Aorta (tissue), 5 donors: ENCODE results near the gene ANGEL2. TPM values are rescaled to one million over a fixed set of nuclear protein-coding genes. Genes with fewer than 3 reads are reported as not detected.
"Not testable (repeated sequence)": the region's sequence is repeated elsewhere in the genome, so short reads cannot be mapped to it uniquely, and the experiment has no call there.

Experiments used
- ATAC-seq: fragments of 200-7000 bp; cut with Tn5 transposase; one replicate; pipeline ENCODE4 v1.9.1; 2022; ENCODE audit warnings: moderate library complexity; ENCODE audit not compliant: low FRiP score
- DNase-seq, 2 donors: peaks; one replicate each; pipeline ENCODE4 v3.0.0-alpha.2; 2020
- H3K27ac ChIP-seq, 2 donors: one replicate each; pipeline ENCODE4 v1.5.1; 2013; ENCODE audit warnings: low read length in 2 of 2, mild to moderate bottlenecking in 2 of 2, moderate library complexity in 2 of 2, control low read depth in 1 of 2, inconsistent platforms in 1 of 2, low read depth in 1 of 2
- H3K27me3 ChIP-seq, 2 donors: one replicate each; pipeline ENCODE4 v1.6.1; 2013; ENCODE audit warnings: control low read depth in 1 of 2, low read length in 1 of 2, mild to moderate bottlenecking in 1 of 2, moderate library complexity in 1 of 2; ENCODE audit not compliant: insufficient read depth in 2 of 2, control insufficient read depth in 1 of 2
- H3K36me3 ChIP-seq, 2 donors: one replicate each; pipeline ENCODE4 v1.6.1; 2013; ENCODE audit warnings: control low read depth in 1 of 2, low read length in 1 of 2, mild to moderate bottlenecking in 1 of 2; ENCODE audit not compliant: insufficient read depth in 2 of 2, control insufficient read depth in 1 of 2
- H3K4me1 ChIP-seq, 2 donors: one replicate each; pipeline ENCODE4 v1.6.1; 2013; ENCODE audit warnings: low read length in 2 of 2, control low read depth in 1 of 2, mild to moderate bottlenecking in 1 of 2, moderate library complexity in 1 of 2; ENCODE audit not compliant: insufficient read depth in 2 of 2, control insufficient read depth in 1 of 2
- H3K4me3 ChIP-seq, 2 donors: one replicate each; pipeline ENCODE4 v1.5.1; 2013; ENCODE audit warnings: low read length in 2 of 2, control low read depth in 1 of 2, mild to moderate bottlenecking in 1 of 2
- H3K9me3 ChIP-seq: one replicate; pipeline ENCODE4 v1.6.1; 2013; ENCODE audit warnings: mild to moderate bottlenecking, low read length; ENCODE audit not compliant: control insufficient read depth
- WGBS, 2 donors: extraction: QIAGEN DNeasy Blood & Tissue Kit; methylation state at CpG; one replicate each; pipeline ENCODE4 v1.1.7; 2013; 5-methylcytosine and 5-hydroxymethylcytosine counted together
- intact Hi-C, 2 donors: fragments of 100-400 bp; cut with DNase I; formaldehyde crosslinking; loops; one replicate each; pipeline versions ENCODE4 v1.14.2 to v1.15.0; 2022
- polyA plus RNA-seq, 2 donors: library from polyadenylated mRNA; stranded (reverse); fragments of 200-250 nt; gene quantifications; one replicate each; pipeline ENCODE4 v1.2.3, GENCODE V29; 2013
- total RNA-seq, 2 donors: library from RNA; stranded (reverse); fragmentation: NEBNext Ultra II Directional; extraction: Animal tissue kit (Norgen Biotek cat#: 25700); gene quantifications; one replicate each; pipeline ENCODE4 v1.2.1, GENCODE V29; 2021
- donor health status: healthy with polysubstance abuse.
- donor health status: Bipolar disorder and iron deficiency.
- donor health status: DM: no; HTN: no; CAD: no.
- donor health status: DM: no; HTN: no; CAD: no.
- donor health status: DM: yes; HTN: yes; CAD: no.

Gene ANGEL2
- total and polyA plus RNA-seq, 4 donors = 10.6 to 40.4 (median 29.1) TPM

- intact Hi-C loops = loop anchor here in 1 of 2 donors (5.0 kb wide), 1 partner anchor 36 kb away; the partner anchor contains the start of gene ANGEL2
- ATAC-seq (no peak), DNase-seq (no peak)
- Histone ChIP-seq H3K27ac (no peak overlapping the region), H3K9me3 (no peaks in the 10 kb centered on the region), H3K4me3 (no peak overlapping the region), H3K4me1 (no peaks in the 10 kb centered on the region), H3K36me3 (no peaks in the 10 kb centered on the region), H3K27me3 (no peaks in the 10 kb centered on the region)
Measured at GRCh38 chr1:213053455-213053854, 37.8 kb upstream of the ANGEL2 start.

GRCh38 chr1:213051881-213052202 is 36.2 kb upstream of the ANGEL2 start:
- no peaks in the 10 kb centered on the region for H3K36me3 ChIP-seq
- no peak for ATAC-seq
- H3K27ac ChIP-seq = no peak overlapping the region
- peak overlapping the region; percentile 96 to 98 for H3K4me3 ChIP-seq
- 14 to 21% methylated on average over 2 of the region's 2 CpGs for WGBS, 2 donors
- H3K9me3 ChIP-seq = no peaks in the 10 kb centered on the region
- no peaks in the 10 kb centered on the region for H3K27me3 ChIP-seq
- no peak for DNase-seq
- H3K4me1 ChIP-seq = no peaks in the 10 kb centered on the region
- intact Hi-C loops = loop anchor here in 1 of 2 donors (5.0 kb wide), 1 partner anchor 35 kb away; the partner anchor contains the start of gene ANGEL2

- Histone ChIP-seq H3K4me3 (peak within 1 kb of the TSS; percentile 96 to 98), H3K27ac (peak within 1 kb of the TSS in 1 of 2 donors; percentile 58), H3K36me3 (no peaks in the 10 kb centered on the region), H3K9me3 (no peaks in the 10 kb centered on the region), H3K4me1 (no peaks in the 10 kb centered on the region), H3K27me3 (no peaks in the 10 kb centered on the region)
- 0% methylated on average over 42 of the region's 42 CpGs for WGBS, 2 donors
- ATAC-seq (peak; percentile 96), DNase-seq (peak; percentile 91 to 95)
- intact Hi-C loops = loop anchor here in 1 of 2 donors (5.0 kb wide), 1 partner anchor 34 kb away; the partner anchor contains the start of gene ANGEL2
Measured at GRCh38 chr1:213051127-213051880, 35.6 kb upstream of the ANGEL2 start, which contains the start of gene RPS6KC1. Gene RPS6KC1 (plus strand): TSS chr1:213051241. CDS start chr1:213051405, 164 bp downstream.

- Histone ChIP-seq H3K4me1 (no peaks in the 10 kb centered on the region), H3K4me3 (peak overlapping the region; percentile 96 to 98), H3K27ac (peak overlapping the region in 1 of 2 donors; percentile 52), H3K9me3 (no peaks in the 10 kb centered on the region), H3K36me3 (no peaks in the 10 kb centered on the region), H3K27me3 (no peaks in the 10 kb centered on the region)
- intact Hi-C loops = loop anchor here in 1 of 2 donors (5.0 kb wide), 1 partner anchor 33 kb away; the partner anchor contains the start of gene ANGEL2
- DNase-seq = no peak
- 20 to 26% methylated on average over 15 of the region's 15 CpGs for WGBS, 2 donors
- ATAC-seq = peak; percentile 70
Measured at GRCh38 chr1:213050745-213051126, 35.1 kb upstream of the ANGEL2 start.

GRCh38 chr1:213049232-213049631 is 33.6 kb upstream of the ANGEL2 start:
- H3K27me3 ChIP-seq = no peaks in the 10 kb centered on the region
- H3K4me3 ChIP-seq = no peak overlapping the region
- no peak for ATAC-seq
- no peak for DNase-seq
- no peaks in the 10 kb centered on the region for H3K9me3 ChIP-seq
- H3K4me1 ChIP-seq = no peaks in the 10 kb centered on the region
- intact Hi-C loops = no loop called here
- no peaks in the 10 kb centered on the region for H3K36me3 ChIP-seq
- H3K27ac ChIP-seq = no peak overlapping the region
- 46 to 69% methylated on average over 1 of the region's 1 CpG for WGBS, 2 donors

- H3K9me3 ChIP-seq, H3K4me1 ChIP-seq, H3K36me3 ChIP-seq, H3K4me3 ChIP-seq, intact Hi-C loops, DNase-seq, H3K27me3 ChIP-seq, H3K27ac ChIP-seq, ATAC-seq: not testable (repeated sequence)
- WGBS, 2 donors = 88 to 89% methylated on average over 13 of the region's 13 CpGs
Measured at GRCh38 chr1:213045321-213046226, 29.9 kb upstream of the ANGEL2 start.

- ATAC-seq = no peak
- H3K9me3 ChIP-seq = no peaks in the 10 kb centered on the region
- no peaks in the 10 kb centered on the region for H3K36me3 ChIP-seq
- no peaks in the 10 kb centered on the region for H3K27me3 ChIP-seq
- no peaks in the 10 kb centered on the region for H3K4me1 ChIP-seq
- no peak for DNase-seq
- 71 to 73% methylated on average over 1 of the region's 1 CpG for WGBS, 2 donors
- no peak overlapping the region for H3K27ac ChIP-seq
- no peak overlapping the region for H3K4me3 ChIP-seq
- intact Hi-C loops = no loop called here
Measured at GRCh38 chr1:213041443-213041842, 25.8 kb upstream of the ANGEL2 start.

- Histone ChIP-seq H3K4me3 (no peak overlapping the region), H3K27me3 (no peaks in the 10 kb centered on the region), H3K36me3 (no peaks in the 10 kb centered on the region), H3K9me3 (no peaks in the 10 kb centered on the region), H3K27ac (no peak overlapping the region), H3K4me1 (no peaks in the 10 kb centered on the region)
- 47 to 48% methylated on average over 2 of the region's 2 CpGs for WGBS, 2 donors
- DNase-seq (no peak), ATAC-seq (no peak)
- intact Hi-C loops = no loop called here
Measured at GRCh38 chr1:213035573-213035972, 19.9 kb upstream of the ANGEL2 start.
